HFF-Myc (cell line): ENCODE measurements around the gene SHMT2.

ENCODE experiments used
- DNase-seq: peaks from one replicate; pipeline ENCODE4 v3.0.0-alpha.2; 2011; ENCODE audit warnings: low read depth; ENCODE audit errors: extremely low read depth
- H3K4me3 ChIP-seq: replicated peaks from 2 replicates; pipeline ENCODE4 v1.5.1; 2011; ENCODE audit warnings: low read depth, mild to moderate bottlenecking, control low read depth, low read length
- CTCF ChIP-seq: IDR thresholded peaks from 2 replicates; pipeline ENCODE4 v1.5.1; 2012; ENCODE audit warnings: mild to moderate bottlenecking, low read depth, low read length, control low read depth; ENCODE audit errors: missing control alignments

The SHMT2 gene

GRCh38 chr12:57220770-57221168 lies 8.7 kb upstream of the SHMT2 start:
- no peak for TF ChIP-seq CTCF
- no peak for DNase-seq
- no peak overlapping the region for H3K4me3 ChIP-seq

- DNase-seq: no peak
- no peak for TF ChIP-seq CTCF
- no peak overlapping the region for H3K4me3 ChIP-seq
Observed at GRCh38 chr12:57221169-57221917, 8.2 kb upstream of the SHMT2 start.

GRCh38 chr12:57222286-57223190 lies 7.0 kb upstream of the SHMT2 start:
- TF ChIP-seq CTCF: no peak
- DNase-seq: no peak

GRCh38 chr12:57223191-57224165 lies 6.0 kb upstream of the SHMT2 start:
- no peak for DNase-seq
- no peak overlapping the region for H3K4me3 ChIP-seq
- no peak for TF ChIP-seq CTCF

More at GRCh38 chr12:57222286-57223190, 7.0 kb upstream of the SHMT2 start:
- H3K4me3 ChIP-seq: no peak overlapping the region

GRCh38 chr12:57224278-57224972 lies 5.1 kb upstream of the SHMT2 start:
- no peak overlapping the region for H3K4me3 ChIP-seq
- no peak for TF ChIP-seq CTCF
- DNase-seq: no peak
